T follicular helper cell (primary cell): ENCODE data around the gene C15orf40.

Source experiments
- DNase-seq: peaks from one replicate; pipeline ENCODE4 v3.0.0-alpha.2; 2020; ENCODE audit warnings: low read depth

The C15orf40 gene

GRCh38 chr15:82993144-82993543 is 18.3 kb downstream of the C15orf40 start:
- no peak for DNase-seq

GRCh38 chr15:82992436-82992998 is 18.9 kb downstream of the C15orf40 start:
- no peak for DNase-seq

- DNase-seq = peak; percentile 6
Observed at GRCh38 chr15:82986442-82986780, 25.0 kb downstream of the C15orf40 start.

- DNase-seq = peak; percentile 93
Observed at GRCh38 chr15:82985688-82986441, 25.6 kb downstream of the C15orf40 start, which contains the start of gene RAMAC. Gene RAMAC, plus strand, starts transcription at chr15:82986210. Its CDS starts 2,809 bp downstream, at chr15:82989019.

- no peak for DNase-seq
Observed at GRCh38 chr15:82980981-82981380, 30.5 kb downstream of the C15orf40 start.

- DNase-seq = no peak
Observed at GRCh38 chr15:82979726-82980125, 31.7 kb downstream of the C15orf40 start.

GRCh38 chr15:82978438-82978837 is 33.0 kb downstream of the C15orf40 start:
- DNase-seq = no peak

- DNase-seq = no peak
Observed at GRCh38 chr15:82977076-82977475, 34.4 kb downstream of the C15orf40 start.

GRCh38 chr15:82972990-82973389 is 38.4 kb downstream of the C15orf40 start:
- DNase-seq = no peak

- DNase-seq = no peak
Observed at GRCh38 chr15:82971218-82971984, 40.0 kb downstream of the C15orf40 start.

- DNase-seq = no peak
Observed at GRCh38 chr15:82970696-82971095, 40.7 kb downstream of the C15orf40 start.

GRCh38 chr15:82970078-82970686 is 41.3 kb downstream of the C15orf40 start:
- DNase-seq = no peak

GRCh38 chr15:82969353-82969752 is 42.1 kb downstream of the C15orf40 start:
- DNase-seq = no peak

- DNase-seq = no peak
Observed at GRCh38 chr15:82968066-82968465, 43.4 kb downstream of the C15orf40 start.

- no peak for DNase-seq
Observed at GRCh38 chr15:82966671-82967071, 44.8 kb downstream of the C15orf40 start.

- DNase-seq = no peak
Observed at GRCh38 chr15:82964890-82965289, 46.5 kb downstream of the C15orf40 start.

GRCh38 chr15:82963471-82964341 is 47.7 kb downstream of the C15orf40 start:
- no peak for DNase-seq

- DNase-seq = no peak
Observed at GRCh38 chr15:82960766-82961165, 50.7 kb downstream of the C15orf40 start.

GRCh38 chr15:82959423-82959822 is 52.0 kb downstream of the C15orf40 start:
- no peak for DNase-seq

- DNase-seq = no peak
Observed at GRCh38 chr15:82958638-82959037, 52.8 kb downstream of the C15orf40 start.
